Colonic mucosa (tissue), 4 donors: ENCODE data around the gene PTPRN2. TPM values are rescaled to one million over a fixed set of nuclear protein-coding genes. Genes with fewer than 3 reads are reported as not detected.
"Not testable (repeated sequence)": the region's sequence is repeated elsewhere in the genome, so short reads cannot be mapped to it uniquely, and the experiment has no call there.

Source experiments
- DNase-seq: peaks from one replicate; pipeline ENCODE4 v3.0.0-alpha.2; 2020
- H3K27ac ChIP-seq: fragments of 200-600 bp; one replicate; pipeline ENCODE4 v1.8.0; 2021
- H3K27me3 ChIP-seq: fragments of 200-600 bp; one replicate; pipeline ENCODE4 v1.8.0; 2021
- H3K36me3 ChIP-seq: fragments of 200-600 bp; one replicate; pipeline ENCODE4 v1.8.0; 2021
- H3K4me1 ChIP-seq: fragments of 200-600 bp; one replicate; pipeline ENCODE4 v1.8.0; 2021; ENCODE audit warnings: mild to moderate bottlenecking
- H3K4me3 ChIP-seq: fragments of 200-600 bp; one replicate; pipeline ENCODE4 v1.8.0; 2021
- H3K9ac ChIP-seq, 2 donors: one replicate each; pipeline ENCODE4 v1.7.0; 2013; ENCODE audit warnings: control low read depth in 2 of 2, low read depth in 2 of 2, low read length in 2 of 2
- H3K9me3 ChIP-seq: fragments of 200-600 bp; one replicate; pipeline ENCODE4 v1.8.0; 2021
- intact Hi-C: fragments of 100-400 bp; cut with DNase I; formaldehyde crosslinking; loops from one replicate; pipeline ENCODE4 v1.14.1; 2022
- total RNA-seq, 2 donors: library from RNA; stranded (reverse); fragmentation: NEBNext Ultra II Directional in 1 of 2; extraction: Animal tissue kit (Norgen Biotek cat#: 25700) in 1 of 2; gene quantifications; one replicate each; pipeline ENCODE4 v1.2.1, GENCODE V29; 2021
- TF ChIP-seq, protein P1 (sequence below): fragments of 200-600 bp; IDR thresholded peaks from one replicate; pipeline ENCODE4 v1.8.0; 2022; ENCODE audit warnings: antibody characterized with exemption, mild to moderate bottlenecking
- donor health status: healthy.
- donor health status: DM: no; HTN: no; CAD: no.
- donor health status: DM: no; HTN: no; CAD: no.

The PTPRN2 gene
- total RNA-seq, 2 donors from 2014 or later, result 14.7 to 21.6 TPM

DNA sequence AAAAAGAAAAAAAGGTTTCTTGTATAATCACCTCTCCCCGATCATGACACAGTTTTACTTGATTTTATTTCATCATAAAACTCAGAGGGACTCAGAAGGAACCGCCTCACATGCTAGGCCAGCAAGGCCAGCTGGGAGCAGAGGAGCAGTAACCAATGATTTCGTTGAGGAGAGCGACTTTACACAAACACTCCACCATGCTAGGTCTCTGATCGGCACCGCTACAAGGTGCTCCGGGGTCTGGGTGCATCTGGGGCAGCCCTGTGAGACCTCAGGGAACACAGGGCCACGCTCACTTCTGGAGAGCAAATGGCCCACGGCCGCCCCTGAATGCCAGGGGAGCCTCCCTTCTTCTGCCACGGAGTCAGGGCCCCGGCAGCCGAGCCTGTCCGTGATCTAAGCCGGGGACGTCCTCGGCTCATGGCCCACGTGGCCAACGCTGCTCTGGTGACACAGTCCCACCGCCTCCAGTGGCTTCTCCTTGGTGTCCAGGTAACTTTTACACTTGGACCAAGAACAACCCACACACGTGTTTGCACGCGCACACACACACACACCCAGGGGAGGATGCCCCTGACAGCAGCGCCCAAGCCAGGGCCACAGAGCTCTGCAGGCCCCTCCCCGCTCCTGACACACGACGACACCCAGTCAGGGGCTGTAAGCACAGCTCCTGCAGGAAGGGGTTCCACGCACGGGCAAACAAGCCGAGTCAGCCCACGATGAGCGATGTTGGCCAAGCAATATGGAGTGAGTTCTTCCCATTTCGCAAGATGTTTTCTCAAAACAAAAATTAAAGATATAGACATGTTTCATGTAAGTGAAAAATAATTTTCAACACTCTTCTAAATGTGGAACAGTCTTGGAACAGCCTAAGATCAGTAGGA is 918.5 kb downstream of the PTPRN2 start:
- DNase-seq, result no peak
- H3K4me1 ChIP-seq, result no peaks in the 10 kb centered on the region
- TF ChIP-seq, protein P1, sequence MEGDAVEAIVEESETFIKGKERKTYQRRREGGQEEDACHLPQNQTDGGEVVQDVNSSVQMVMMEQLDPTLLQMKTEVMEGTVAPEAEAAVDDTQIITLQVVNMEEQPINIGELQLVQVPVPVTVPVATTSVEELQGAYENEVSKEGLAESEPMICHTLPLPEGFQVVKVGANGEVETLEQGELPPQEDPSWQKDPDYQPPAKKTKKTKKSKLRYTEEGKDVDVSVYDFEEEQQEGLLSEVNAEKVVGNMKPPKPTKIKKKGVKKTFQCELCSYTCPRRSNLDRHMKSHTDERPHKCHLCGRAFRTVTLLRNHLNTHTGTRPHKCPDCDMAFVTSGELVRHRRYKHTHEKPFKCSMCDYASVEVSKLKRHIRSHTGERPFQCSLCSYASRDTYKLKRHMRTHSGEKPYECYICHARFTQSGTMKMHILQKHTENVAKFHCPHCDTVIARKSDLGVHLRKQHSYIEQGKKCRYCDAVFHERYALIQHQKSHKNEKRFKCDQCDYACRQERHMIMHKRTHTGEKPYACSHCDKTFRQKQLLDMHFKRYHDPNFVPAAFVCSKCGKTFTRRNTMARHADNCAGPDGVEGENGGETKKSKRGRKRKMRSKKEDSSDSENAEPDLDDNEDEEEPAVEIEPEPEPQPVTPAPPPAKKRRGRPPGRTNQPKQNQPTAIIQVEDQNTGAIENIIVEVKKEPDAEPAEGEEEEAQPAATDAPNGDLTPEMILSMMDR, result no peak
- H3K9ac ChIP-seq, result no peak overlapping the region
- H3K27ac ChIP-seq, result no peak overlapping the region
- no peak overlapping the region for H3K4me3 ChIP-seq
- no peaks in the 10 kb centered on the region for H3K36me3 ChIP-seq
- no peaks in the 10 kb centered on the region for H3K9me3 ChIP-seq
- no peaks in the 10 kb centered on the region for H3K27me3 ChIP-seq
- intact Hi-C loops, result no loop called here

DNA sequence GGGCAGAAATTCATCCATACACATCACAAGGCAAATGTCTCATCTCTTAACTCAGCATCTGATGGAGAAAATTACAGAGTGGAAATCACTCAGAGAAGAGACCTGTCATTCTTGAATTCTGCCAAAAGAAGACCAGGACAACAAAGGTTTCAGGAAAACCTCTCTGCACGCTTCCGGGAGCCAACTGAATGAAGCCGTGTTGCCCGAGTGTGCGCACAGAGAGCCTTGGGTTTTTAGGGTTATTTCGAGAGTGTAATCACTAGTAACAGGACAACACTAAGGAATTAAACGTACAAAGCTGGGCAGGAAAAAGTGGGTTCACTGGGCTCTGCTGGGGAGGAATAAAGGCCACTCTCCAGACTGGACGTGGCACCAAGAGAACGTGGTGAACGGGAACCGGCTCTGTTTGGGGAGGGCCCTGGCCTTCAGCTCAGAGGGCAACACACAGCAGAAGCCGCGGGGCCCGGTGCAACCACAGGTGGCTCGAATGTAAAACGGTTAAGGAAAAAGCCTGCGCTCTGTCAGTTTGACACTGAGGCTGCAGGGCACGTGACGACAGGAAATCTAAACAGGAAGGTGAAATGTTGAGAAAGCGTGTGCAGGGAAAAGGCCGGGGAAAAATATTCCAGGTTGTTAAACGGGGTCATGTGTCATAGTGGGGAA is 919.3 kb downstream of the PTPRN2 start:
- no peak overlapping the region for H3K9ac ChIP-seq
- no peak for DNase-seq
- no peaks in the 10 kb centered on the region for H3K27me3 ChIP-seq
- no peak overlapping the region for H3K27ac ChIP-seq
- no peaks in the 10 kb centered on the region for H3K9me3 ChIP-seq
- intact Hi-C loops, result no loop called here
- H3K4me3 ChIP-seq, result no peak overlapping the region
- no peaks in the 10 kb centered on the region for H3K4me1 ChIP-seq
- TF ChIP-seq, protein P1, result no peak
- no peaks in the 10 kb centered on the region for H3K36me3 ChIP-seq

DNA sequence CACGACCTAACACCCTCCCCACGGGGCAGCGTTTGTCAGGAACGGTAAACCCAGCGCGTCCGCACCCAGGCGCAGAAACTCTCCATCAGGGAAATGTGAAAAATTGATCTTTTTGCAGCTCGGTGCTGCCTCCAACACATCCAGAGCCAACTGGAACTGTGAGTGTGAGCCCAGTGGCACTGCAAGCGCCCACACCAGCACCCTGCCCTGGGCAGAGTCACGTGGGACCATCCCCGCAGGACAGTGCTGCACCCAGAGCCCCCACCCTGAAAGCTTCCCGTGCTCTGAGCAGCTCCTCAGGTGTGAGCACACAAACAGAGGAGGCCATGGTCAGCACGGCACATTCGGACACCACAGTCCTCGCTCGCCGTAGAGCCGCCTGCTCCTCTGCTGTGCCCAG is 919.9 kb downstream of the PTPRN2 start:
- Histone ChIP-seq H3K9ac (no peak overlapping the region), H3K9me3 (no peaks in the 10 kb centered on the region), H3K36me3 (no peaks in the 10 kb centered on the region), H3K27ac (no peak overlapping the region), H3K27me3 (no peaks in the 10 kb centered on the region), H3K4me1 (no peaks in the 10 kb centered on the region), H3K4me3 (no peak overlapping the region)
- DNase-seq, result no peak
- TF ChIP-seq, protein P1, result no peak
- intact Hi-C loops, result no loop called here

DNA sequence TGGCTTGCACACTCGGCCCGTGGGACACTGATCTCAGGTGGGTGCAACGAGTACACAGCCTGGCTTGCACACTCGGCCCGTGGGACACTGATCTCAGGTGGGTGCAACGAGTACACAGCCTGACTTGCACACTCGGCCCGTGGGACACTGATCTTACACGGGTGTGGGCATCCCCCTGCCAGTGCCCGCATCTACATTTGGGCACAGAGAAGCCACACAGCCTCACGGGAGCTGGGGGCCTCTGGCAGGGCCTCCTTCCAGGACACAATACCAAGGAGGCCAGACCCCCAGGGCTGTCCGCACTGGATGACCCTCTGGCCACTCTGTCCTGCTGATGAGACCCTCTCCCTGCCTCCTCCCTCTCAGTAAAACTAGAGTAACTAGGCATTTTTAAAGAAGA is 920.4 kb downstream of the PTPRN2 start:
- intact Hi-C loops, result no loop called here
- Histone ChIP-seq H3K4me1 (no peaks in the 10 kb centered on the region), H3K27ac (no peak overlapping the region), H3K4me3 (no peak overlapping the region), H3K36me3 (no peaks in the 10 kb centered on the region), H3K9ac (no peak overlapping the region), H3K9me3 (no peaks in the 10 kb centered on the region), H3K27me3 (no peaks in the 10 kb centered on the region)
- TF ChIP-seq, protein P1, result no peak
- DNase-seq, result no peak

DNA sequence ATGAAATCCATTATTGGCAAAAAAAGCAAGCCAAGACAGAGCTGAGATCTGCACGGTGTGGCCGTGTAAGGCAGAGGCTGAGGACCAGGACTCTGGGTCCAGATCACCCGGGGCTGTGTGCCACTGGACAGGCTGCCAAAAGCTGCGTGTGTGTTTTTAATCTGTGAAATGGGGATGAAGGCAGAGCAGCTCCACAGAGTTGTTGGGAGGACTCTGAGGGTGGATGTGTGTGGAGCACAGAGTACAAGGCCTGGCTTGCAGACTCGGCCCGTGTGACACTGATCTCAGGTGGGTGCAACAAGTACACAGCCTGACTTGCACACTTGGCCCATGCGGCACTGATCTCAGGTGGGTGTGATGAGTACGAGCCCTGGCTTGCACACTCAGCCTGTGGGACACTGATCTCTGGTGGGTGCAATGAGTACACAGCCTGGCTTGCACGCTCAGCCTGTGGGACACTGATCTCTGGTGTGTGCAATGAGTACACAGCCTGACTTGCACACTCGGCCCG is 921.0 kb downstream of the PTPRN2 start:
- Histone ChIP-seq H3K4me3 (no peak overlapping the region), H3K36me3 (no peaks in the 10 kb centered on the region), H3K9me3 (no peaks in the 10 kb centered on the region), H3K27ac (no peak overlapping the region), H3K9ac (no peak overlapping the region), H3K4me1 (no peaks in the 10 kb centered on the region), H3K27me3 (no peaks in the 10 kb centered on the region)
- intact Hi-C loops, result no loop called here
- TF ChIP-seq, protein P1, result no peak
- DNase-seq, result no peak

DNA sequence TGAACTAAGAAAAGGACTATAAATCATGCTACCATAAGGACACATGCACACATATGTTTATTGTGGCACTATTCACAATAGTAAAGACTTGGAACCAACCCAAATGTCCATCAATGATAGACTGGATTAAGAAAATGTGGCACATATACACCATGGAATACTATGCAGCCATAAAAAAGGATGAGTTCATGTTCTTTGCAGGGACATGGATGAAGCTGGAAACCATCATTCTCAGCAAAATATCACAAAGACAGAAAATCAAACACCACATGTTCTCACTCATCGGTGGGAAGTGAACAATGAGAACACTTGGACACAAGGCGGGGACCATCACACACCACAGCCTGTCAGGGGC is 922.0 kb downstream of the PTPRN2 start:
- DNase-seq, H3K9me3 ChIP-seq, H3K27me3 ChIP-seq, H3K27ac ChIP-seq, H3K4me1 ChIP-seq, H3K4me3 ChIP-seq, H3K9ac ChIP-seq, intact Hi-C loops, H3K36me3 ChIP-seq: not testable (repeated sequence)
